A549 (cell line): ENCODE data around the gene DOCK9. TPM values are rescaled to one million over a fixed set of nuclear protein-coding genes. Genes with fewer than 3 reads are reported as not detected.

Source experiments
- ATAC-seq, 2 experiments: fragments of 200-7000 bp in 1 of 2; fragments of >200 bp in 1 of 2; cut with Nextera tagmentation in 1 of 2; cut with Tn5 transposase in 1 of 2; 3 replicates each; pipeline versions ENCODE4 v1.8.0 to v1.9.1; 2018 to 2020; ENCODE audit warnings: mild to moderate bottlenecking in 1 of 2, moderate library complexity in 1 of 2
- CTCF ChIA-PET: fragments of 300-600 bp; sonication (Branson Sonifier 250); formaldehyde crosslinking; extraction: SDS; loops from one replicate; lab custom pipeline; 2021; ENCODE audit warnings: antibody characterized with exemption, inconsistent platforms; lab: Yijun Ruan, JAX
- POLR2A ChIA-PET: fragments of 350-600 bp; formaldehyde crosslinking; extraction: SDS; loops from one replicate; lab custom pipeline; 2021; ENCODE audit warnings: antibody characterized with exemption, inconsistent platforms; lab: Yijun Ruan, JAX
- DNase-seq, 2 experiments: peaks; one replicate each; pipeline versions ENCODE4 v3.0.0 to v3.0.0-alpha.2; 2011 to 2016; ENCODE audit warnings: low read depth in 1 of 2, low spot score in 1 of 2
- FAIRE-seq: peaks from 2 replicates; lab custom pipeline; 2011; peaks lifted over from hg19 to GRCh38; lab: Jason Lieb, UNC
- H3K27ac ChIP-seq, 2 experiments: fragments of >200 bp; sonication (Bioruptor Twin); formaldehyde crosslinking; 3 replicates each; pipeline ENCODE4 v1.5.1; 2016 to 2017
- H3K4me1 ChIP-seq: fragments of >200 bp; sonication (Bioruptor Twin); formaldehyde crosslinking; 3 replicates; pipeline ENCODE4 v1.6.1; 2016
- H3K4me2 ChIP-seq: fragments of >200 bp; sonication (Bioruptor Twin); formaldehyde crosslinking; 3 replicates; pipeline ENCODE4 v1.6.1; 2016
- H3K4me3 ChIP-seq: fragments of >200 bp; sonication (Bioruptor Twin); formaldehyde crosslinking; 3 replicates; pipeline ENCODE4 v1.5.1; 2016
- H3K9me3 ChIP-seq: fragments of >200 bp; sonication (Bioruptor Twin); formaldehyde crosslinking; 3 replicates; pipeline ENCODE4 v1.6.1; 2016
- CHD2 ChIP-seq: fragments of 150-350 bp; IDR thresholded peaks from 2 replicates; pipeline ENCODE4 v1.6.1; 2014; ENCODE audit warnings: low read length; ENCODE audit not compliant: partially characterized antibody
- ELK1 ChIP-seq: fragments of 150-350 bp; IDR thresholded peaks from 2 replicates; pipeline ENCODE4 v1.6.1; 2014; ENCODE audit warnings: low read depth, mild to moderate bottlenecking, low read length
- FOSB ChIP-seq: fragments of 250-450 bp; sonication (Bioruptor Pico); IDR thresholded peaks from 2 replicates; pipeline ENCODE4 v1.5.0; 2020; ENCODE audit warnings: mild to moderate bottlenecking, moderate library complexity
- FOSL2 ChIP-seq, 2 experiments: fragments of 450-650 bp in 1 of 2; fragments of >200 bp in 1 of 2; sonication (Bioruptor Twin) in 1 of 2; formaldehyde crosslinking; IDR thresholded peaks; 2 replicates each; pipeline versions ENCODE4 v1.5.0 to v1.6.1; 2016 to 2020; ENCODE audit warnings: mild to moderate bottlenecking in 1 of 2, moderate library complexity in 1 of 2
- FOXS1 ChIP-seq: fragments of 250-450 bp; sonication (Bioruptor Pico); IDR thresholded peaks from 2 replicates; pipeline ENCODE4 v1.5.0; 2020; ENCODE audit warnings: mild to moderate bottlenecking, moderate library complexity
- HDAC2 ChIP-seq: fragments of 200-600 bp; sonication (generic); IDR thresholded peaks from 2 replicates; pipeline ENCODE4 v1.6.1; 2016
- HEYL ChIP-seq: fragments of 250-450 bp; sonication (Bioruptor Pico); IDR thresholded peaks from 2 replicates; pipeline ENCODE4 v1.8.0; 2021; ENCODE audit warnings: mild to moderate bottlenecking, moderate library complexity
- HOXB13 ChIP-seq: fragments of 250-450 bp; sonication (Bioruptor Pico); IDR thresholded peaks from 2 replicates; pipeline ENCODE4 v1.5.0; 2020; ENCODE audit warnings: low read depth, mild to moderate bottlenecking, moderate library complexity
- JUNB ChIP-seq: fragments of >200 bp; sonication (Bioruptor Twin); formaldehyde crosslinking; IDR thresholded peaks from 2 replicates; pipeline ENCODE4 v1.6.1; 2016
- KDM5A ChIP-seq: fragments of 200-600 bp; sonication (generic); IDR thresholded peaks from 2 replicates; pipeline ENCODE4 v1.6.1; 2016; ENCODE audit warnings: antibody characterized with exemption, mild to moderate bottlenecking
- MAFK ChIP-seq: fragments of 450-650 bp; IDR thresholded peaks from 2 replicates; pipeline ENCODE4 v1.6.1; 2014; ENCODE audit not compliant: partially characterized antibody
- MAZ ChIP-seq: fragments of 150-350 bp; IDR thresholded peaks from 2 replicates; pipeline ENCODE4 v1.6.1; 2014; ENCODE audit warnings: antibody characterized with exemption, low read depth, low read length, borderline replicate concordance
- NPAS2 ChIP-seq: fragments of 250-450 bp; sonication (Bioruptor Pico); IDR thresholded peaks from 2 replicates; pipeline ENCODE4 v1.8.0; 2022; ENCODE audit warnings: mild to moderate bottlenecking, moderate library complexity, borderline replicate concordance
- NR3C1 ChIP-seq: fragments of >200 bp; sonication (Bioruptor Twin); formaldehyde crosslinking; IDR thresholded peaks from 3 replicates; pipeline ENCODE4 v1.6.1; 2017
- RAD21 ChIP-seq, 2 experiments: fragments of >200 bp in 1 of 2; sonication (Bioruptor Twin) in 1 of 2; formaldehyde crosslinking in 1 of 2; IDR thresholded peaks in 1 of 2; conservative IDR thresholded peaks in 1 of 2; 2 replicates in 1 of 2; 3 replicates in 1 of 2; pipeline ENCODE4 v1.6.1; 2012 to 2018; ENCODE audit warnings: inconsistent platforms in 1 of 2
- RCOR1 ChIP-seq: fragments of 150-350 bp; IDR thresholded peaks from 2 replicates; pipeline ENCODE4 v1.6.1; 2014; ENCODE audit warnings: antibody characterized with exemption, low read length, low read depth
- SREBF2 ChIP-seq: fragments of 450-650 bp; IDR thresholded peaks from 2 replicates; pipeline ENCODE4 v1.6.1; 2014; ENCODE audit warnings: mild to moderate bottlenecking, moderate library complexity
- ZC3H11A ChIP-seq: fragments of 450-650 bp; IDR thresholded peaks from 2 replicates; pipeline ENCODE4 v1.6.1; 2014; ENCODE audit warnings: antibody characterized with exemption, mild to moderate bottlenecking
- ZNF302 ChIP-seq: fragments of 250-450 bp; sonication (Bioruptor Pico); IDR thresholded peaks from 2 replicates; pipeline ENCODE4 v1.9.0; 2021; ENCODE audit warnings: inconsistent platforms, mild to moderate bottlenecking, moderate library complexity
- ZSCAN20 ChIP-seq: fragments of 250-450 bp; sonication (Bioruptor Pico); IDR thresholded peaks from 2 replicates; pipeline ENCODE4 v1.8.0; 2022; ENCODE audit warnings: mild to moderate bottlenecking, moderate library complexity
- WGBS: methylation state at CpG from one replicate; pipeline ENCODE4 v1.1.6; 2017; ENCODE audit errors: missing lambda C conversion rate; 5-methylcytosine and 5-hydroxymethylcytosine counted together
- polyA plus RNA-seq, 4 experiments: library from polyadenylated mRNA; depleted of rRNA in 3 of 4; stranded (reverse); fragments of >200 nt; fragmentation: RNase III in 1 of 4; extraction: RNeasy Plus Mini Kit Qiagen cat#74134 plus additional on column Dnase treatment in 1 of 4; gene quantifications; 2 replicates in 3 of 4; 3 replicates in 1 of 4; pipeline ENCODE4 v1.2.3, GENCODE V29; 2011 to 2017
- TF ChIP-seq, protein P1 (sequence below): IDR thresholded peaks from 2 replicates; pipeline ENCODE4 v1.6.1; 2012
- TF ChIP-seq, protein P2 (sequence below): fragments of 250-450 bp; sonication (Bioruptor Pico); IDR thresholded peaks from 2 replicates; pipeline ENCODE4 v1.5.0; 2020; ENCODE audit warnings: low read depth, mild to moderate bottlenecking, moderate library complexity
- TF ChIP-seq, protein P3 (sequence below): fragments of 450-650 bp; IDR thresholded peaks from 2 replicates; pipeline ENCODE4 v1.6.1; 2014; ENCODE audit warnings: antibody characterized with exemption

Gene DOCK9
- polyA plus RNA-seq, 2 of the 4 experiments (the other 2 are of a cell fraction), result 34.0 to 43.9 TPM

DNA sequence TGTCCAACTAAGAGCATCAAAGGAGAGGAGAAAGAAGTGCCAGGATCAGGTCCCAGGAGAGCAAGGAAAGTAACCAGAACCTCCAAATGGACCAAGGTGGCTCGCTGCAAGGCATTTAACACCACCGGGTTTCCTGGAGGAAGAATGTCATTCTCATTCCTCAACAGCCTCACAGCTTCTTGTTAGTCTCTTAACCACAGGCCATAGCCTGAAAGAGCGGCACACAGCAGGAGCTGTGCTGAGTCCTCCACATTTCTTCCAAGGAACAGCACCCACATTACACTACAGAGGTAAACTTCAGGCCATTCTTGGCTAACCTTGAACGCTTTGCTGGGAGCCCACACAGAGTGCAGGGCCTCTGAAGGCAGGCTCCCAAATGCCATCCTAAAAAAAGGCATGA is 23.6 kb downstream of the DOCK9 start:
- DNase-seq (no peak), ATAC-seq (no peak), FAIRE-seq (no peak)
- Histone ChIP-seq H3K4me2 (no peak overlapping the region), H3K4me3 (no peak overlapping the region), H3K4me1 (no peaks in the 10 kb centered on the region), H3K27ac (no peak overlapping the region), H3K9me3 (no peaks in the 10 kb centered on the region)
- CTCF ChIA-PET, result interaction anchor here (1.1 kb wide), 1 partner anchor 52 kb away, joined by 3 read pairs; no protein-coding TSS in a partner anchor
- 95% methylated on average over 4 of the region's 4 CpGs for whole genome bisulfite sequencing
- POLR2A ChIA-PET, result no interaction called here
- TF ChIP-seq RCOR1, result no peak

- Histone ChIP-seq H3K4me2 (no peak overlapping the region), H3K9me3 (no peaks in the 10 kb centered on the region), H3K27ac (no peak overlapping the region), H3K4me3 (no peak overlapping the region), H3K4me1 (no peaks in the 10 kb centered on the region)
- 89% methylated on average over 6 of the region's 6 CpGs for WGBS
- ATAC-seq (no peak), DNase-seq (no peak), FAIRE-seq (no peak)
- CTCF ChIA-PET, result no interaction called here
- POLR2A ChIA-PET, result no interaction called here
- TF ChIP-seq SREBF2 (no peak), FOSB (no peak), KDM5A (no peak), FOXS1 (CRISPR knock-in tag) (no peak), HDAC2 (no peak), ELK1 (no peak), MAZ (no peak), MAFK (no peak), JUNB (no peak), RAD21 (conservative IDR thresholded peaks at IDR 0.05 in 1 of 2, IDR thresholded peaks at IDR 0.05 in 1 of 2) (no peak), NPAS2 (CRISPR knock-in tag) (no peak), ZC3H11A (no peak), RCOR1 (no peak), NR3C1 (no peak), CHD2 (no peak)
- TF ChIP-seq, protein P1, sequence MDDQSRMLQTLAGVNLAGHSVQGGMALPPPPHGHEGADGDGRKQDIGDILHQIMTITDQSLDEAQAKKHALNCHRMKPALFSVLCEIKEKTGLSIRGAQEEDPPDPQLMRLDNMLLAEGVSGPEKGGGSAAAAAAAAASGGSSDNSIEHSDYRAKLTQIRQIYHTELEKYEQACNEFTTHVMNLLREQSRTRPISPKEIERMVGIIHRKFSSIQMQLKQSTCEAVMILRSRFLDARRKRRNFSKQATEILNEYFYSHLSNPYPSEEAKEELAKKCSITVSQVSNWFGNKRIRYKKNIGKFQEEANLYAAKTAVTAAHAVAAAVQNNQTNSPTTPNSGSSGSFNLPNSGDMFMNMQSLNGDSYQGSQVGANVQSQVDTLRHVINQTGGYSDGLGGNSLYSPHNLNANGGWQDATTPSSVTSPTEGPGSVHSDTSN, result no peak
- TF ChIP-seq, protein P2, sequence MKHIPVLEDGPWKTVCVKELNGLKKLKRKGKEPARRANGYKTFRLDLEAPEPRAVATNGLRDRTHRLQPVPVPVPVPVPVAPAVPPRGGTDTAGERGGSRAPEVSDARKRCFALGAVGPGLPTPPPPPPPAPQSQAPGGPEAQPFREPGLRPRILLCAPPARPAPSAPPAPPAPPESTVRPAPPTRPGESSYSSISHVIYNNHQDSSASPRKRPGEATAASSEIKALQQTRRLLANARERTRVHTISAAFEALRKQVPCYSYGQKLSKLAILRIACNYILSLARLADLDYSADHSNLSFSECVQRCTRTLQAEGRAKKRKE (CRISPR knock-in tag), result no peak
- TF ChIP-seq, all 56 proteins: peak for 0
Measured at GRCh38 chr13:98951266-98951665, 26.6 kb downstream of the DOCK9 start.

- H3K27ac ChIP-seq, result no peak overlapping the region
- 94% methylated on average over 7 of the region's 7 CpGs for WGBS
- H3K4me1 ChIP-seq, result no peaks in the 10 kb centered on the region
- ATAC-seq (no peak), FAIRE-seq (no peak), DNase-seq (no peak)
- ChIA-PET POLR2A (no interaction called here), CTCF (no interaction called here)
- no peak for TF ChIP-seq MAZ
- H3K9me3 ChIP-seq, result no peaks in the 10 kb centered on the region
- H3K4me2 ChIP-seq, result no peak overlapping the region
- H3K4me3 ChIP-seq, result no peak overlapping the region
Measured at GRCh38 chr13:98950705-98951104, 27.2 kb downstream of the DOCK9 start.

DNA sequence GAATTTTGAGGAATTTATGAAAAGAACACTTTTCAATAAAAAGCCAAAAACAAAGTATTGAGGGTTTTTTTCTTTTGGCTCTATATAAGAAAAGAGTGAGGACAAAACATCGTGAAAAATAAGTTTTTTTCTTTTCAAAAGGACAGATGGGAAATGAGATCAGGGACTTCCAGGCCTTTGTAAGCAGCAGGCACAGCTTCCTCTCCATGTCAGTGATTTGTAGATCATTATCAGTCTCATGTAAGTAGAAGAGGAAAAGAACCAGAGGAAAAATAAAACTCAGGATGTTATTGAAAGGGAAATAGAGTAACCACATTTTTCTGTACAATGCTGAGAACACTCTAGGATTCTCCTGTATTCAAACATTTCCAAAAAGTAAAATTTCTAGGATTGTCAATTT is 29.9 kb downstream of the DOCK9 start:
- FAIRE-seq (no peak), DNase-seq (no peak), ATAC-seq (no peak)
- TF ChIP-seq HOXB13 (CRISPR knock-in tag) (no peak), ZSCAN20 (CRISPR knock-in tag) (no peak), ZNF302 (CRISPR knock-in tag) (no peak), ELK1 (no peak), FOSL2 (IDR thresholded peaks at IDR 0.05) (no peak), FOSL2 (CRISPR knock-in tag; IDR thresholded peaks at IDR 0.05) (no peak), HEYL (CRISPR knock-in tag) (no peak), MAZ (no peak)
- TF ChIP-seq, protein P3, sequence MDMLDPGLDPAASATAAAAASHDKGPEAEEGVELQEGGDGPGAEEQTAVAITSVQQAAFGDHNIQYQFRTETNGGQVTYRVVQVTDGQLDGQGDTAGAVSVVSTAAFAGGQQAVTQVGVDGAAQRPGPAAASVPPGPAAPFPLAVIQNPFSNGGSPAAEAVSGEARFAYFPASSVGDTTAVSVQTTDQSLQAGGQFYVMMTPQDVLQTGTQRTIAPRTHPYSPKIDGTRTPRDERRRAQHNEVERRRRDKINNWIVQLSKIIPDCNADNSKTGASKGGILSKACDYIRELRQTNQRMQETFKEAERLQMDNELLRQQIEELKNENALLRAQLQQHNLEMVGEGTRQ, result no peak
- TF ChIP-seq, protein P2 (CRISPR knock-in tag), result no peak
- Histone ChIP-seq H3K4me1 (peaks cover 4% of the 10 kb centered on the region; the same call in 1 of the 3 replicates), H3K4me3 (no peak overlapping the region), H3K9me3 (no peaks in the 10 kb centered on the region), H3K4me2 (no peak overlapping the region), H3K27ac (no peak overlapping the region)
- WGBS, result 87% methylated on average over 1 of the region's 1 CpG
- CTCF ChIA-PET, result no interaction called here
- POLR2A ChIA-PET, result no interaction called here
